Subcutaneous abdominal adipose tissue (tissue), 5 donors: ENCODE data around the gene ABCC4.

Source experiments
- H3K27ac ChIP-seq: one replicate; pipeline ENCODE4 v1.7.0; 2013; ENCODE audit warnings: low read depth, mild to moderate bottlenecking, inconsistent platforms, low read length, moderate library complexity
- H3K27me3 ChIP-seq, 5 donors: one replicate each; pipeline ENCODE4 v1.7.0; 2013; ENCODE audit warnings: low read length in 5 of 5, inconsistent platforms in 1 of 5; ENCODE audit not compliant: control insufficient read depth in 5 of 5, insufficient read depth in 4 of 5
- H3K36me3 ChIP-seq, 5 donors: one replicate each; pipeline ENCODE4 v1.7.0; 2013; ENCODE audit warnings: low read length in 5 of 5; ENCODE audit not compliant: control insufficient read depth in 5 of 5, insufficient read depth in 5 of 5
- H3K4me1 ChIP-seq, 5 donors: one replicate each; pipeline ENCODE4 v1.7.0; 2013; ENCODE audit warnings: low read length in 5 of 5, mild to moderate bottlenecking in 3 of 5, moderate library complexity in 1 of 5; ENCODE audit not compliant: control insufficient read depth in 5 of 5, insufficient read depth in 5 of 5
- H3K4me3 ChIP-seq, 5 donors: one replicate each; pipeline ENCODE4 v1.7.0; 2013; ENCODE audit warnings: low read length in 5 of 5, low read depth in 1 of 5
- H3K9ac ChIP-seq, 5 donors: one replicate each; pipeline ENCODE4 v1.7.0; 2013; ENCODE audit warnings: low read length in 5 of 5, mild to moderate bottlenecking in 4 of 5, moderate library complexity in 3 of 5
- H3K9me3 ChIP-seq, 5 donors: one replicate each; pipeline ENCODE4 v1.7.0; 2013; ENCODE audit warnings: low read length in 5 of 5; ENCODE audit not compliant: control insufficient read depth in 5 of 5
- donor health status: healthy.
- donor health status: healthy.
- donor health status: healthy.
- donor health status: healthy.
- donor health status: healthy.

Gene ABCC4

DNA sequence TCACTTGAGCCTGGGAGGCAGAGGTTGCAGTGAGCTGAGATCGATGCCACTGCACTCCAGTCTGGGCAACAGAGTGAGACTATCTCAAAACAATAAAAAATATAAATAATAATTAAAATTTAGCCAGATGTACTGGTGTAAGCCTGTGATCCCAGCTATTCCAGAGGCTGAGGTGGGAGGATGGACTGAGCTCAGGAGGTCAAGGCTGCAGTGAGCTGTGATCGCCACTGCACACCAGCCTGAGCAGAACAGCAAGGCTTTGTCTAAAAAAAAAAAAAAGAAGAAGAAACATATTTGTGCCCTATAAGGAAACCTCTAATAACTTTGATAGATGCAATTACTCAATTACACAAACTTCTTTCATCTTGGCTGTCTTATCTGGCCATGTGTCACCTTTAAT lies 52.3 kb downstream of the ABCC4 start:
- H3K4me3 ChIP-seq = no peak overlapping the region
- no peaks in the 10 kb centered on the region for H3K36me3 ChIP-seq
- H3K27me3 ChIP-seq = no peaks in the 10 kb centered on the region
- no peaks in the 10 kb centered on the region for H3K9me3 ChIP-seq
- H3K9ac ChIP-seq = no peak overlapping the region
- H3K4me1 ChIP-seq = peaks cover 0 to 15% (median 1%) of the 10 kb centered on the region in 5 donors
- H3K27ac ChIP-seq = no peak overlapping the region

DNA sequence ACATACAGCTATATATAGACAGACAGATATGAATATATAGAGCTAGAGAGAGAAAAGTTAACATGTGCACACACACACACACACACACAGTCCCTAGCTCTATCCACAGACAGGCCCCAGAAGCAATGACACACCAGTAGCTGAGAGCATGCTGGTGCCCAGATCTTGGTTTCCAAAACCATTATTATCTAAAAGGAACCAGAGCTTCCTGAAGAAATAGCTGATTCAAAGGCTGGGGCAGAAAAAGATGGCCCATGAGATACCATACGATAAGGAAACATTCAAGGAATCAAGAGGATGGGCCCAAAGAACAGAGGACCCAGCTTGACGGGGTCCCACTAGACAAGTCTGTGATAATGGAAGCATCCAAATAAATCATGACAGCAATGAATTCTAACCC lies 53.4 kb downstream of the ABCC4 start:
- Histone ChIP-seq H3K9ac (no peak overlapping the region), H3K27me3 (no peaks in the 10 kb centered on the region), H3K27ac (no peak overlapping the region), H3K9me3 (no peaks in the 10 kb centered on the region), H3K4me3 (no peak overlapping the region), H3K36me3 (no peaks in the 10 kb centered on the region), H3K4me1 (peaks cover 0 to 15% (median 1%) of the 10 kb centered on the region in 5 donors)

- Histone ChIP-seq H3K9ac (no peak overlapping the region), H3K27me3 (no peaks in the 10 kb centered on the region), H3K9me3 (no peaks in the 10 kb centered on the region), H3K27ac (no peak overlapping the region), H3K4me1 (peaks cover 0 to 15% (median 1%) of the 10 kb centered on the region in 5 donors), H3K36me3 (no peaks in the 10 kb centered on the region), H3K4me3 (no peak overlapping the region)
Observed at GRCh38 chr13:95247171-95247570, 54.1 kb downstream of the ABCC4 start.

DNA sequence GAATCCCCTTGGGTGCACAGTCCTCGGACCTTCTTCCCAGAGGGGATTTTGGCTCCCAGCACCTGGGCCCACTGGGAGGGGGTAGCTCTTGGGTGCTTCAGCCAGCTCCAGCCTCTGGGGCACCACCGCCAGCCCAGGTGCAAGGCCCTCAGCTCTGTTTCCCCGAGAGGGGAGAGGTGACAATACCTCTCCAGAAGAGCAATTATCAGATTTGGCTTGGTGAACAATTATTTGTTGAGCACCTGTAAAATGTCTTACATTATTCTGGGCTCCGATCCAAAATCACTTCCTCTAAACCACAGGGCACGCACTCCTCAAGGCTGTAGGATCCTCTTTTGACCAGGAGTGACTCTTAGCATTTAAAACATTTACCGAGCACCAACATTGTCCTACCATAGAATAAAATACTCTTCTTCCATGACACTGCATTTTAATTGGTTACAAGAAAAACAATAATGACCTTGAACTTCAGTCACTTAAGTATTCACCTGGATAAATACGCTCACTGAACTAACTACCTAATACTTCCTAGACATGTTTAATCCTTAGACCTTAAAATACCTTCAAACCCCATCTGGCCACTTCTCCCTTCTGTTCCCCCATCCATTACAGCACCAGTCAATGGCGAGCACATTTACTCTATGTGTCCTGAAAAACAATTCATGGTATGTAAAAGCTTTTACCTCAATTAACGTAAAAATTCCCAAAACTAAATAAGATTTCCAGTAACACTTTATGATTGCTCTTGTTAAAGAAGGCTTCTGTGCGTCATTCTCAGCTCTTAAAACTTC lies 54.8 kb downstream of the ABCC4 start:
- Histone ChIP-seq H3K9me3 (no peaks in the 10 kb centered on the region), H3K36me3 (no peaks in the 10 kb centered on the region), H3K9ac (no peak overlapping the region), H3K27ac (no peak overlapping the region), H3K27me3 (no peaks in the 10 kb centered on the region), H3K4me1 (peaks cover 0 to 15% (median 1%) of the 10 kb centered on the region in 5 donors), H3K4me3 (no peak overlapping the region)

- no peaks in the 10 kb centered on the region for H3K36me3 ChIP-seq
- H3K4me1 ChIP-seq = peaks cover 0 to 15% (median 1%) of the 10 kb centered on the region in 5 donors
- no peaks in the 10 kb centered on the region for H3K9me3 ChIP-seq
- H3K4me3 ChIP-seq = no peak overlapping the region
- H3K27ac ChIP-seq = no peak overlapping the region
- no peaks in the 10 kb centered on the region for H3K27me3 ChIP-seq
- H3K9ac ChIP-seq = no peak overlapping the region
Observed at GRCh38 chr13:95245071-95245470, 56.2 kb downstream of the ABCC4 start.

DNA sequence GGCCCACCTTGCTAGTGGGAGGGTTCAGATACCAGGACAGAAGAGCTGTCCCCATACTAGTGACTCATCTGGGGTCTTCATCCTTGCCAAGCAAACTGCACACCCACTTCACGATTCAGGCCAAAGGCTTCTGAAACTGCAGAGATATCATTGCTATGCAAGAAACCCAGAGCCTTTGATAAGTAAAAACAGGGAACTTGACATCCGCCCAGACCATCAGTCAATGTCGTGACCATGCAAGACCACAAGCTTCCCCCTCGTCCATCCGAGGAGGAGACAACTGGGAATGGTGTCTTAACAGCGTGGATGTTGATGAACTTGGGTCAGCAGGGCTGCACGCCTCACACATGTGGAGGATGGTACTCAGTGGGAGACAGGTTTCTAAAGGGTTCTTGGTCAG lies 58.0 kb downstream of the ABCC4 start:
- no peak overlapping the region for H3K9ac ChIP-seq
- no peaks in the 10 kb centered on the region for H3K27me3 ChIP-seq
- H3K36me3 ChIP-seq = no peaks in the 10 kb centered on the region
- peaks cover 0 to 15% (median 1%) of the 10 kb centered on the region in 5 donors for H3K4me1 ChIP-seq
- H3K27ac ChIP-seq = no peak overlapping the region
- H3K4me3 ChIP-seq = no peak overlapping the region
- no peaks in the 10 kb centered on the region for H3K9me3 ChIP-seq

DNA sequence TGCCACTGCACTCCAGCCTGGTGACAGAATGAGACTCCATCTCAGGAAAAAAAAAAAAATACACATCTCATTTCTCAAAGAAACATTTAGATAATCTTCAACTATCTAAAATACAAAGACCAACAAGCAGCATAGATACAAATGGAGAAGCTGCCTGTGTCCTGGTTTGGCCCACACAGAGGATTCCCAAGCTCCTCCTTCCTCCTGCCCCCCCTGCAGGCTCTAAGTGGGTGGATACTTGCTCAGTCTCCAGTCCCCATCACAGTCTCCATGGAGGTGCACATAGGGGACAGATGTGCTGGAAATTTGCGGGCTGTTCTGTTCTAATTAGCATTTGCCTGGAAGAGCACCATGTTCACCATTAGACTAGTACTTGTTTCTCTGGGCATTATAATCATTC lies 59.9 kb downstream of the ABCC4 start:
- H3K27me3 ChIP-seq = no peaks in the 10 kb centered on the region
- H3K9me3 ChIP-seq = no peaks in the 10 kb centered on the region

DNA sequence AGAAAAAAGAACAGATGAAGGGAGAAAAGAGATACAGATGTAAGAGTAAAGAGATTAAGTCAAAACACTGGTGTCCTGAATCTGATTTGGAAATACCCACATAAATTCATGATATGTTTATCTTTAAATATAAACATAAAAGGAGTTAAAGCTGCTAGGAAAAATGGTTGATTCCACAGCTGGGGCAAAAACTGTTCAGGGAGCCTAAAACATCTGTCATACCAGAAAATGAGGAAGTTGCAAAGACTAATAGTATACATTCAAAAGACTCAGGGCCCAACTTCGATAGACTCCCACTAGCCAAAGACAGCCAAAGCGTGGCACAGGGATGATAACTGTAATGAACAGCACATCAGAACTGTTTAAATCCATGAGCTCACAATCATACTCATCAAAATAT lies 62.0 kb downstream of the ABCC4 start:
- Histone ChIP-seq H3K4me1 (no peaks in the 10 kb centered on the region), H3K27ac (no peak overlapping the region), H3K9me3 (no peaks in the 10 kb centered on the region)

More for the DNA sequence above, 59.9 kb downstream of the ABCC4 start:
- peaks cover 0 to 12% (median 1%) of the 10 kb centered on the region in 5 donors for H3K4me1 ChIP-seq
- no peak overlapping the region for H3K4me3 ChIP-seq
- no peaks in the 10 kb centered on the region for H3K36me3 ChIP-seq
- no peak overlapping the region for H3K27ac ChIP-seq
- H3K9ac ChIP-seq = no peak overlapping the region

GRCh38 chr13:95237310-95237870 lies 63.9 kb downstream of the ABCC4 start:
- no peak overlapping the region for H3K27ac ChIP-seq

More for the DNA sequence above, 62.0 kb downstream of the ABCC4 start:
- Histone ChIP-seq H3K4me3 (no peak overlapping the region), H3K36me3 (no peaks in the 10 kb centered on the region), H3K27me3 (no peaks in the 10 kb centered on the region), H3K9ac (no peak overlapping the region)

GRCh38 chr13:95236774-95237173 lies 64.5 kb downstream of the ABCC4 start:
- Histone ChIP-seq H3K27me3 (no peaks in the 10 kb centered on the region), H3K36me3 (no peaks in the 10 kb centered on the region), H3K27ac (no peak overlapping the region), H3K4me3 (no peak overlapping the region), H3K9me3 (no peaks in the 10 kb centered on the region), H3K4me1 (no peaks in the 10 kb centered on the region), H3K9ac (no peak overlapping the region)

More at GRCh38 chr13:95237310-95237870, 63.9 kb downstream of the ABCC4 start:
- Histone ChIP-seq H3K36me3 (no peaks in the 10 kb centered on the region), H3K4me1 (no peaks in the 10 kb centered on the region), H3K9ac (no peak overlapping the region), H3K27me3 (no peaks in the 10 kb centered on the region), H3K9me3 (no peaks in the 10 kb centered on the region), H3K4me3 (no peak overlapping the region)
